DOHH2 (cell line): ENCODE results near the gene SLC49A3.

ENCODE experiments used
- EZH2phosphoT487 ChIP-seq: fragments of 200-600 bp; sonication (generic); IDR thresholded peaks from 2 replicates; pipeline ENCODE4 v1.6.1; 2017; ENCODE audit warnings: borderline replicate concordance, mild to moderate bottlenecking, antibody characterized with exemption, low read length, moderate library complexity, mixed read lengths
- TF ChIP-seq, protein P1 (sequence below): fragments of 200-600 bp; sonication (generic); IDR thresholded peaks from one replicate; pipeline ENCODE4 v1.5.1; 2014; ENCODE audit warnings: antibody characterized with exemption, mild to moderate bottlenecking, low read depth, low read length; ENCODE audit not compliant: poor library complexity, severe bottlenecking

GRCh38 chr4:732911-733630 lies 44.1 kb upstream of the SLC49A3 start:
- TF ChIP-seq, protein P1, sequence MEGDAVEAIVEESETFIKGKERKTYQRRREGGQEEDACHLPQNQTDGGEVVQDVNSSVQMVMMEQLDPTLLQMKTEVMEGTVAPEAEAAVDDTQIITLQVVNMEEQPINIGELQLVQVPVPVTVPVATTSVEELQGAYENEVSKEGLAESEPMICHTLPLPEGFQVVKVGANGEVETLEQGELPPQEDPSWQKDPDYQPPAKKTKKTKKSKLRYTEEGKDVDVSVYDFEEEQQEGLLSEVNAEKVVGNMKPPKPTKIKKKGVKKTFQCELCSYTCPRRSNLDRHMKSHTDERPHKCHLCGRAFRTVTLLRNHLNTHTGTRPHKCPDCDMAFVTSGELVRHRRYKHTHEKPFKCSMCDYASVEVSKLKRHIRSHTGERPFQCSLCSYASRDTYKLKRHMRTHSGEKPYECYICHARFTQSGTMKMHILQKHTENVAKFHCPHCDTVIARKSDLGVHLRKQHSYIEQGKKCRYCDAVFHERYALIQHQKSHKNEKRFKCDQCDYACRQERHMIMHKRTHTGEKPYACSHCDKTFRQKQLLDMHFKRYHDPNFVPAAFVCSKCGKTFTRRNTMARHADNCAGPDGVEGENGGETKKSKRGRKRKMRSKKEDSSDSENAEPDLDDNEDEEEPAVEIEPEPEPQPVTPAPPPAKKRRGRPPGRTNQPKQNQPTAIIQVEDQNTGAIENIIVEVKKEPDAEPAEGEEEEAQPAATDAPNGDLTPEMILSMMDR = no peak
- no peak for TF ChIP-seq EZH2phosphoT487
